MCF 10A (cell line): ENCODE measurements around the gene SBF2. TPM values are rescaled to one million over a fixed set of nuclear protein-coding genes. Genes with fewer than 3 reads are reported as not detected.

Source experiments
- BruUV-seq: library from RNA; stranded (reverse); fragments of 400-500 nt; replicated peaks from 2 replicates; lab custom pipeline; 2021; lab: Mats Ljungman, UMichigan
- CTCF ChIA-PET: fragments of 300-600 bp; sonication (Branson Sonifier 250); formaldehyde crosslinking; extraction: SDS; loops from one replicate; lab custom pipeline; 2021; ENCODE audit warnings: antibody characterized with exemption, inconsistent platforms; lab: Yijun Ruan, JAX
- POLR2A ChIA-PET: fragments of 300-600, 350-650 bp; sonication (Branson Sonifier 250); formaldehyde crosslinking; extraction: SDS; loops from one replicate; lab custom pipeline; 2020; ENCODE audit warnings: antibody characterized with exemption, inconsistent platforms; lab: Yijun Ruan, JAX
- DNase-seq: peaks from one replicate; pipeline ENCODE4 v3.0.0-alpha.2; 2018; ENCODE audit not compliant: unreplicated experiment
- H3K27ac Mint-ChIP-seq: one replicate; pipeline ENCODE4 v1.8.0; 2022; ENCODE audit warnings: mild to moderate bottlenecking, low read depth, mixed read lengths; ENCODE audit not compliant: unreplicated experiment
- H3K27me3 Mint-ChIP-seq: one replicate; pipeline ENCODE4 v1.8.0; 2022; ENCODE audit warnings: mixed read lengths; ENCODE audit not compliant: insufficient read depth, unreplicated experiment
- H3K36me3 Mint-ChIP-seq: one replicate; pipeline ENCODE4 v1.8.0; 2022; ENCODE audit warnings: mild to moderate bottlenecking, moderate library complexity, mixed read lengths; ENCODE audit not compliant: insufficient read depth, unreplicated experiment
- H3K4me1 Mint-ChIP-seq: one replicate; pipeline ENCODE4 v1.8.0; 2022; ENCODE audit warnings: mixed read lengths; ENCODE audit not compliant: insufficient read depth, unreplicated experiment
- H3K4me3 Mint-ChIP-seq: one replicate; pipeline ENCODE4 v1.8.0; 2022; ENCODE audit warnings: mild to moderate bottlenecking, moderate library complexity, mixed read lengths; ENCODE audit not compliant: unreplicated experiment
- H3K9me3 Mint-ChIP-seq: one replicate; pipeline ENCODE4 v1.8.0; 2022; ENCODE audit warnings: mixed read lengths; ENCODE audit not compliant: unreplicated experiment
- intact Hi-C: fragments of 100-400 bp; cut with micrococcal nuclease; formaldehyde crosslinking; loops from 2 replicates; pipeline ENCODE4 v1.14.1; 2022
- total RNA-seq: library from RNA; stranded (reverse); gene quantifications from 2 replicates; pipeline ENCODE4 v1.2.3, GENCODE V29; 2022
- TF ChIP-seq, protein P1 (sequence below): fragments of 200-600 bp; IDR thresholded peaks from one replicate; pipeline ENCODE4 v1.8.0; 2022; ENCODE audit warnings: antibody characterized with exemption, mild to moderate bottlenecking; ENCODE audit not compliant: unreplicated experiment

The SBF2 gene
- total RNA-seq, 1 experiment from 2014 or later: 28.3 TPM

DNA sequence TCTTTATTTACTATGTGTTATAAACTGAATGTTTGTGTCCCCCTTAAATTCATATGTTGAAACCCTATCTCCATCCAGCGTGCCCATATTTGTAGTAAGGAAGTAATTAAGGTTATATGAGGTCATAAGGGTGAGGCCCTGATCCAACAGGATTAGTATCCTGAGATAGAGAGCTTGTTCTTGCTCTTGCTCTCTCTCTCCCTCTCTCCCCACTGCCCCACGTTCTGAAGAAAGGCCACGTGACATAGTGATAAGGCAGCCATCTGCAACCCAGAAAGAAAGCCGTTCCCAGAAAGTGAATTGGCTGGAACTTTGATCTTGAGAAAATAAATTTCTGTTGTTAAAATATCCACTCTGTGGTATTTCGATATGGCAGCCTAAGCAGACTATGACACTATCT, 417.7 kb downstream of the SBF2 start:
- BruUV-seq: no TSS peak
- CTCF ChIA-PET: no interaction called here
- no peak overlapping the region for H3K4me3 Mint-ChIP-seq

DNA sequence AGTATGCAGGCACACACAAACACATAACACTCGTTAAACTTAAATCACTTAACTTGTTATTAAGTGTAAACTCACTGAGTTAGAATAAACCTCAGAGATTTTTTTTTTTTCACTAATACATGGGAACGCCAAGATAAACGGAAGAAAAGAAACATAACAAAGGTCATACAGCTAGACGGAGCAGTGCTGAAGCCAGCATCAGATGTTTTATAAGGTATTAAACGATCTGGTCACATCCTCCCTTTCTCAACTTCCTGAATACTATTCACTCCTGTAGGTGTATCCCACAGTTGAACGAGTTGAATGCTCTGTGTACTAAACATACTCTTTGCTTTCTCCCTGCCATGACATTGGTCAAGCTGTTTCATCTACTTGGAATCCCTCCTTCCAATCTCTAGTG, 418.2 kb downstream of the SBF2 start:
- no TSS peak for BruUV-seq
- intact Hi-C loops: no loop called here
- Mint-ChIP-seq H3K36me3 (peaks cover 27% of the 10 kb centered on the region), H3K27me3 (no peaks in the 10 kb centered on the region), H3K4me1 (no peaks in the 10 kb centered on the region), H3K27ac (peak overlapping the region; percentile 33), H3K4me3 (no peak overlapping the region), H3K9me3 (no peaks in the 10 kb centered on the region)
- POLR2A ChIA-PET: no interaction called here
- DNase-seq: no peak
- CTCF ChIA-PET: interaction anchor here (0.5 to 1.9 kb wide), 2 partner anchors 97 kb away, joined by 4 to 9 read pairs; no protein-coding TSS in a partner anchor
- TF ChIP-seq, protein P1, sequence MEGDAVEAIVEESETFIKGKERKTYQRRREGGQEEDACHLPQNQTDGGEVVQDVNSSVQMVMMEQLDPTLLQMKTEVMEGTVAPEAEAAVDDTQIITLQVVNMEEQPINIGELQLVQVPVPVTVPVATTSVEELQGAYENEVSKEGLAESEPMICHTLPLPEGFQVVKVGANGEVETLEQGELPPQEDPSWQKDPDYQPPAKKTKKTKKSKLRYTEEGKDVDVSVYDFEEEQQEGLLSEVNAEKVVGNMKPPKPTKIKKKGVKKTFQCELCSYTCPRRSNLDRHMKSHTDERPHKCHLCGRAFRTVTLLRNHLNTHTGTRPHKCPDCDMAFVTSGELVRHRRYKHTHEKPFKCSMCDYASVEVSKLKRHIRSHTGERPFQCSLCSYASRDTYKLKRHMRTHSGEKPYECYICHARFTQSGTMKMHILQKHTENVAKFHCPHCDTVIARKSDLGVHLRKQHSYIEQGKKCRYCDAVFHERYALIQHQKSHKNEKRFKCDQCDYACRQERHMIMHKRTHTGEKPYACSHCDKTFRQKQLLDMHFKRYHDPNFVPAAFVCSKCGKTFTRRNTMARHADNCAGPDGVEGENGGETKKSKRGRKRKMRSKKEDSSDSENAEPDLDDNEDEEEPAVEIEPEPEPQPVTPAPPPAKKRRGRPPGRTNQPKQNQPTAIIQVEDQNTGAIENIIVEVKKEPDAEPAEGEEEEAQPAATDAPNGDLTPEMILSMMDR: no peak

More for the DNA sequence above, 417.7 kb downstream of the SBF2 start:
- Mint-ChIP-seq H3K27me3 (no peaks in the 10 kb centered on the region), H3K9me3 (no peaks in the 10 kb centered on the region), H3K36me3 (peaks cover 27% of the 10 kb centered on the region), H3K4me1 (no peaks in the 10 kb centered on the region), H3K27ac (no peak overlapping the region)
- intact Hi-C loops: no loop called here
- TF ChIP-seq, protein P1: no peak
- POLR2A ChIA-PET: no interaction called here
- no peak for DNase-seq

DNA sequence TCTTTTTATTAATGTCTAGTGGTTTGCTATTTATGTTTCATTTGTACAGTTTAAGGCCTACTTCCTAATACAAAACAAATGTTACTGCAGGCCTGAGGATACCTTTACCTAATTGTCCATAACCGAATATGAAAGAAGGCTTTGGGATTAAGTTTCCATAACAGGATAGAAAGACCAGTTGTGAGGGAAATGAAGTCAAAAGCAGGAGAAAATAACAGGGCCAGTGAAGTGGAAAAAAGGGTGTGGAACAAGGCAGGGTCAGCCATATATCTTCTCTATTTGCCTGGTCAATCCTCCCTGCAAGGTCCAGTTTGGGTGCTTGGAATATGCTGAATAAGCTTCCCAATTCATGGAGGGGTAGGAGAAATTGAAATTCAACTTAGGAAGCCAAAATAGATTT, 418.6 kb downstream of the SBF2 start:
- Mint-ChIP-seq H3K27me3 (no peaks in the 10 kb centered on the region), H3K4me1 (no peaks in the 10 kb centered on the region), H3K4me3 (no peak overlapping the region), H3K27ac (peak overlapping the region; percentile 33), H3K36me3 (peaks cover 23% of the 10 kb centered on the region), H3K9me3 (no peaks in the 10 kb centered on the region)
- TF ChIP-seq, protein P1: no peak
- ChIA-PET CTCF (interaction anchor here (0.5 to 1.9 kb wide), 4 partner anchors 14 to 1266 kb away, joined by 3 to 9 read pairs (median 4); no protein-coding TSS in a partner anchor), POLR2A (no interaction called here)
- intact Hi-C loops: no loop called here
- BruUV-seq: no TSS peak
- DNase-seq: no peak

DNA sequence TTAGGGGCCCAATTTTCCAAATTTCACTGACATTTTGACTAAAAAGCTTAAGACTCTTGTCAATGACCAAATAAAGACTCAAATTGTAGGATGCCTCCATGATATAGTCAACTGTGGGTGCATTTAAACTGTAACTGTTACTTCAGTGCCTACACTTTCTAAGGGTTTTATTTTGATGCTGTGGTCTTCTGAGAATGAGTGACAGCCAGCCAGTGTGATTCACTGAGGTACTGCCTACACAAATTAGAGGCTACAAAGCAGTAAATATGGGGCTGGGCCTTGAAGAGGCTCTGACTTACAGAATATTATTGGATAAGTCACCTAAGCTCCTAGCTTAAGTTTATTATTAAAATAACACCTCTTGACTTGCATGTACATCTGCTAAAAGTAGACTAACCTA, 419.6 kb downstream of the SBF2 start:
- no TSS peak for BruUV-seq
- ChIA-PET POLR2A (interaction anchor here (0.7 to 1.0 kb wide), 3 partner anchors 24 to 118 kb away, joined by 3 to 4 read pairs (median 3); no protein-coding TSS in a partner anchor), CTCF (interaction anchor here (1.6 to 2.2 kb wide), 3 partner anchors 12 to 98 kb away, joined by 3 to 11 read pairs (median 9); no protein-coding TSS in a partner anchor)
- peaks cover 6% of the 10 kb centered on the region for H3K9me3 Mint-ChIP-seq
- intact Hi-C loops: no loop called here
- H3K27me3 Mint-ChIP-seq: no peaks in the 10 kb centered on the region
- no peak for DNase-seq
- H3K4me3 Mint-ChIP-seq: no peak overlapping the region
- no peaks in the 10 kb centered on the region for H3K4me1 Mint-ChIP-seq
- TF ChIP-seq, protein P1: no peak
- no peak overlapping the region for H3K27ac Mint-ChIP-seq
- peaks cover 20% of the 10 kb centered on the region for H3K36me3 Mint-ChIP-seq
